ENCODE data around the gene PRR12.
A peak's percentile ranks its signal among the peaks of the same experiment; 100 is the strongest.
"Not testable (repeated sequence)": the region's sequence is repeated elsewhere in the genome, so short reads cannot be mapped to it uniquely, and the experiment has no call there.

PRR12 gene

GRCh38 chr19:49629659-49630058 lies 38.7 kb downstream of the PRR12 start:
- DNase-seq (ENCODE audit: low read depth in 2 of 2), result no peak
- no peak overlapping the region for H3K4me3 ChIP-seq (replicated peaks in 1 of 2; ENCODE audit: low read depth in 2 of 2, low read length in 2 of 2)
- no peak for TF ChIP-seq CTCF (IDR thresholded peaks at IDR 0.05; ENCODE audit: low read depth, low read length)

- DNase-seq (ENCODE audit: low read depth in 2 of 2), result peak in 1 of 2 donors; percentile 25
- no peak for TF ChIP-seq CTCF (IDR thresholded peaks at IDR 0.05; ENCODE audit: low read depth, low read length)
- no peak overlapping the region for H3K4me3 ChIP-seq (replicated peaks in 1 of 2; ENCODE audit: low read depth in 2 of 2, low read length in 2 of 2)
These were observed 40.1 kb downstream of the PRR12 start for GRCh38 chr19:49631014-49631588.

- H3K4me3 ChIP-seq (replicated peaks in 1 of 2; ENCODE audit: low read depth in 2 of 2, low read length in 2 of 2), result no peak overlapping the region
- no peak for TF ChIP-seq CTCF (IDR thresholded peaks at IDR 0.05; ENCODE audit: low read depth, low read length)
- no peak for DNase-seq (ENCODE audit: low read depth in 2 of 2)
These were observed 40.7 kb downstream of the PRR12 start for GRCh38 chr19:49631610-49632192.

GRCh38 chr19:49632576-49632975 lies 41.6 kb downstream of the PRR12 start:
- no peak for TF ChIP-seq CTCF (IDR thresholded peaks at IDR 0.05; ENCODE audit: low read depth, low read length)

GRCh38 chr19:49633273-49633672 lies 42.3 kb downstream of the PRR12 start:
- DNase-seq (ENCODE audit: low read depth in 2 of 2), result peak; percentile 37 to 39

More at GRCh38 chr19:49632576-49632975, 41.6 kb downstream of the PRR12 start:
- H3K4me3 ChIP-seq (replicated peaks in 1 of 2; ENCODE audit: low read depth in 2 of 2, low read length in 2 of 2), result no peak overlapping the region
- DNase-seq (ENCODE audit: low read depth in 2 of 2), result no peak

GRCh38 chr19:49635530-49636232 lies 44.7 kb downstream of the PRR12 start:
- H3K4me3 ChIP-seq (replicated peaks in 1 of 2; ENCODE audit: low read depth in 2 of 2, low read length in 2 of 2), result no peak overlapping the region
- DNase-seq (ENCODE audit: low read depth in 2 of 2), result peak in 1 of 2 donors; percentile 29
- no peak for TF ChIP-seq CTCF (IDR thresholded peaks at IDR 0.05; ENCODE audit: low read depth, low read length)

More at GRCh38 chr19:49633273-49633672, 42.3 kb downstream of the PRR12 start:
- H3K4me3 ChIP-seq (replicated peaks in 1 of 2; ENCODE audit: low read depth in 2 of 2, low read length in 2 of 2), result not testable (repeated sequence)

GRCh38 chr19:49636233-49636932 lies 45.4 kb downstream of the PRR12 start:
- no peak overlapping the region for H3K4me3 ChIP-seq (replicated peaks in 1 of 2; ENCODE audit: low read depth in 2 of 2, low read length in 2 of 2)
- no peak for DNase-seq (ENCODE audit: low read depth in 2 of 2)
- TF ChIP-seq CTCF (IDR thresholded peaks at IDR 0.05; ENCODE audit: low read depth, low read length), result no peak
